Fibroblast of mammary gland (primary cell): ENCODE data around the gene EFHC2.
A peak's percentile ranks its signal among the peaks of the same experiment; 100 is the strongest.

ENCODE experiments used
- DNase-seq: peaks from one replicate; pipeline ENCODE4 v3.0.0-alpha.2; 2010; ENCODE audit warnings: low read depth
- H3K4me3 ChIP-seq: 2 replicates; pipeline ENCODE4 v1.5.1; 2011; ENCODE audit warnings: low read depth, mild to moderate bottlenecking, low read length, moderate library complexity; ENCODE audit not compliant: control insufficient read depth
- CTCF ChIP-seq: conservative IDR thresholded peaks from 2 replicates; pipeline ENCODE4 v1.5.1; 2011; ENCODE audit warnings: low read depth, low read length, inconsistent platforms; ENCODE audit not compliant: control insufficient read depth, insufficient read depth

EFHC2 gene

GRCh38 chrX:44344194-44344593 is 722 bp upstream of the EFHC2 start:
- TF ChIP-seq CTCF, result no peak
- no peak overlapping the region for H3K4me3 ChIP-seq
- no peak for DNase-seq

- no peak for DNase-seq
- H3K4me3 ChIP-seq, result peak overlapping the region; percentile 46
- TF ChIP-seq CTCF, result no peak
Observed at GRCh38 chrX:44342866-44343265, 606 bp downstream of the EFHC2 start.

GRCh38 chrX:44338361-44338760 is 5.1 kb downstream of the EFHC2 start:
- no peak for TF ChIP-seq CTCF
- H3K4me3 ChIP-seq, result no peak overlapping the region

GRCh38 chrX:44332437-44332836 is 11.0 kb downstream of the EFHC2 start:
- no peak for TF ChIP-seq CTCF
- H3K4me3 ChIP-seq, result no peak overlapping the region
- no peak for DNase-seq

More at GRCh38 chrX:44338361-44338760, 5.1 kb downstream of the EFHC2 start:
- DNase-seq, result no peak

GRCh38 chrX:44330227-44330626 is 13.2 kb downstream of the EFHC2 start:
- TF ChIP-seq CTCF, result no peak
- DNase-seq, result no peak
- no peak overlapping the region for H3K4me3 ChIP-seq

GRCh38 chrX:44319550-44319949 is 23.9 kb downstream of the EFHC2 start:
- no peak for TF ChIP-seq CTCF
- no peak for DNase-seq
- H3K4me3 ChIP-seq, result no peak overlapping the region

- no peak for TF ChIP-seq CTCF
- no peak for DNase-seq
- H3K4me3 ChIP-seq, result no peak overlapping the region
Observed at GRCh38 chrX:44317181-44317580, 26.3 kb downstream of the EFHC2 start.
